ENCODE measurements around the gene DSCAM.
A peak's percentile ranks its signal among the peaks of the same experiment; 100 is the strongest.

Gene DSCAM

GRCh38 chr21:40840401-40841125 lies 6.4 kb downstream of the DSCAM start:
- no peak for DNase-seq (ENCODE audit: low read depth, low spot score)

GRCh38 chr21:40839521-40839920 lies 7.4 kb downstream of the DSCAM start:
- no peak for DNase-seq (ENCODE audit: low read depth, low spot score)

DNA sequence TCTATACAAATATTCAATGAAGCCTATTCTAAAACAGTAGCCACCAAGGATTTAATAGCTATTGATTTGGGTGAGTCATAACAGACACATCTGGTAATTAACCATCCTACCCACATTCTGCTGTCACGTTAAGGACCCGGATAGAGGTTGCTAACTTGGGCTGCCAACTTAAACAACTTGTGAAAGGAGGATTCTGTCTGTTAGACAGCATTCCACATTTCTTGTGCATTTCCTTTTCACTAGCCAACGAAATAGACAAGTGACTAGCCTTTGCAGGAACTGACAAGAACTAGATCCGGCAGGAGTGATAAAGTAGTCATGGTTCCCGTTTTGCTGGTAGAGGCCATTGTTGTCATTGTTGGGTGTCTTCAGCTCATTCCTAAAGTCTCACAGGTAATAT lies 9.5 kb downstream of the DSCAM start:
- no peak for DNase-seq (ENCODE audit: low read depth, low spot score)

DNA sequence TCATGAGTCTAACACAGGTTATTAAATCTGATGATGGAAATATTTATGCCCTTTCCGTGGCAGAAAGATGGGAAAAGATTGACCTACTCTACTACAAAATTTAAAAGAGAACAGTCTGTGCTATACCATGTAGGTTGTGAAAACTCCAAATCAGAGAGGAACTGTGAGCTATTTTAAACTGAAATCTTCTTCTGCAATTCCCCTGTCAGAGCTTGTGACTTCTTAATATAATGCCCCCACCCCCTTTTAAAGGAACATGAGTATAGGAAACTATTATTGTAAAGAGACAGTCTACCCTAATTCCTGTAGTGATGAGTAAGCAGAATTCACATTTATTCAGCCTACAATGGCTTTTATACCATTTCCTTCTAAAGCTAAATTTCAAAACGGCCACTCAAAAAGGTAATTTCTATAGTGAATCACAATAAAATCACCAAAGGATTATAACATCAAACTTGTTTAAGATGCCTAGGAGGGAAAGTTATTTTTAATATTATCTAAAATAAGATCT lies 11.7 kb downstream of the DSCAM start:
- DNase-seq (ENCODE audit: low read depth, low spot score) = no peak

GRCh38 chr21:40833184-40833583 lies 13.8 kb downstream of the DSCAM start:
- DNase-seq (ENCODE audit: low read depth, low spot score) = no peak

DNA sequence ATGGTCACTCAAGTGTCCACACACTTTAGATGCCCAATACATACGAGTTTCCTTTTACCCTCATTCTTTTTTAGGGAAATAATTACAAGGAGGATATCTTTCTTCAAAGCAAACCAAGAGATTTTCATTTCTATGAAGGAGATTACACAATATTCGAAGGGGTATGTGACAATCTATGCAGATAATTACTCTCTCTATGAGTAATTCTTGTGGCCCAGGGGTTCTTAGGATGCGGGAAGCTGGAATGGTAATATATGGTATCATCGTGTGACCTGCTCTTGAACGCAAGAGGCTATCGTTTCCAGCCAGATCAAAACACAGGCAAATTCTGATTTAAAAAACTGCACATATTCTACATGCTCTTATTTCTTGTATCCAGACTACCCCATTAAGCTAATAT lies 14.6 kb downstream of the DSCAM start:
- DNase-seq (ENCODE audit: low read depth, low spot score) = no peak

- DNase-seq (ENCODE audit: low read depth, low spot score) = peak; percentile 19
These were observed 16.1 kb downstream of the DSCAM start for GRCh38 chr21:40830836-40831235.

- DNase-seq (ENCODE audit: low read depth, low spot score) = no peak
These were observed 17.2 kb downstream of the DSCAM start for GRCh38 chr21:40829791-40830190.

DNA sequence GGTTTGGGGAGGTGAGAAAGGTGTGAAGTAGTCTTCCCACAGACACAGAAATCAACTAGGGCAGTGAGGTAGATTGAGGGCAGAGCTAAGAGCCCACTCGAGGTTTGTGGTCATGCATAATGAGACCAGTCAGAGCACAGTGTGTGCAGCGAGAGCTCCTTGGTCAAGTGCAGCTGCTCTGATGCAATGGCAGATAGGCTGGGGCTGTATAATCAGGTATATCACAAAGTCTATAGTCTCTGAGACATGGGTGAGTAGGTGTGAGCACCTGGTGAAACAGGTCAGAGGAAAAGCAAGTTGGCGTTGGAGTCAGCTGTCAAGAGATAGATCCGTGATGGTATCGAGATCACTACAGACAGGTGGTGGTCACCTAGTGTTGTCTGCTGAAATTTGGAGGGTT lies 17.6 kb downstream of the DSCAM start:
- DNase-seq (ENCODE audit: low read depth, low spot score) = no peak

- no peak for DNase-seq (ENCODE audit: low read depth, low spot score)
These were observed 19.4 kb downstream of the DSCAM start for GRCh38 chr21:40827509-40827908.

GRCh38 chr21:40819071-40819900 lies 27.7 kb downstream of the DSCAM start:
- DNase-seq (ENCODE audit: low read depth, low spot score) = no peak

GRCh38 chr21:40813918-40814317 lies 33.0 kb downstream of the DSCAM start:
- no peak for DNase-seq (ENCODE audit: low read depth, low spot score)

GRCh38 chr21:40809673-40810197 lies 37.2 kb downstream of the DSCAM start:
- DNase-seq (ENCODE audit: low read depth, low spot score) = no peak

- DNase-seq (ENCODE audit: low read depth, low spot score) = no peak
These were observed 43.9 kb downstream of the DSCAM start for GRCh38 chr21:40803101-40803500.

- DNase-seq (ENCODE audit: low read depth, low spot score) = no peak
These were observed 46.8 kb downstream of the DSCAM start for GRCh38 chr21:40800126-40800525.

DNA sequence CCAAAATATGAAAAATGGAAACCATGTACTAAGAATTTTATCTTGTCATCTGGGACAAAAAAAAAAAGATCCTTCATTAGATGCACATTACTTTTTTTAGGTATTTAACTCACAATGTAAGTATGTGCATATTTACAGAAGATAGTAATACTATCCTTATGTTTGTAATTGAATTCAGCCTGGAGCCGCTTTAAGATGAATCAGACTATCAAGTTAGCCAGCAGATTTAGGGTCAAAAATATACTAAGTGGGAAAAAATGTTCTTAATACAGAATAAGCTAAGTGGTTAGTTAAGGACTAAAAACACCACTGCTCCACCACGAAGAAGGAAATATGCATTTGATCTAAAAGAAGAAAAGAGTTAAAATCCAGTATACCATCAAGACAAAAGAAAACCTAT lies 49.1 kb downstream of the DSCAM start:
- no peak for DNase-seq (ENCODE audit: low read depth, low spot score)

GRCh38 chr21:40797410-40797809 lies 49.5 kb downstream of the DSCAM start:
- no peak for DNase-seq (ENCODE audit: low read depth, low spot score)

GRCh38 chr21:40796464-40796863 lies 50.5 kb downstream of the DSCAM start:
- no peak for DNase-seq (ENCODE audit: low read depth, low spot score)

DNA sequence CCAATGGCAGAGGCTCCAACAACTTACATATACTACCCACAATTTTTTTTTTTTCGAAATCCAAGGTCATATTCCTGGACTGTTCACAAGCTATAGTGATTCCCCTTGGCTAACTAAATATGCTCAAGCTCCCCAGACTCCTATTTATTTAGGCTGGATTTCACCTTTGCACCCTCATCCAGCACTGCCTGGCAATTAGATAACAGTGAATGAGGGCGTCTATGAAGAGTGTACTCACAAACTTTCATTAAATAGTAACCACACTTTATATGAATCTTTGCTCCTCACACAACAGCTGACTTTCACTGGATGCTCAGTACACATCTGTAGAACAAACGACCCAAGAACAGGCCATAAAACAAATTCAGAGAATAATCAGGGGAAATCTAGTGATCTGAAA lies 51.6 kb downstream of the DSCAM start:
- no peak for DNase-seq (ENCODE audit: low read depth, low spot score)

DNA sequence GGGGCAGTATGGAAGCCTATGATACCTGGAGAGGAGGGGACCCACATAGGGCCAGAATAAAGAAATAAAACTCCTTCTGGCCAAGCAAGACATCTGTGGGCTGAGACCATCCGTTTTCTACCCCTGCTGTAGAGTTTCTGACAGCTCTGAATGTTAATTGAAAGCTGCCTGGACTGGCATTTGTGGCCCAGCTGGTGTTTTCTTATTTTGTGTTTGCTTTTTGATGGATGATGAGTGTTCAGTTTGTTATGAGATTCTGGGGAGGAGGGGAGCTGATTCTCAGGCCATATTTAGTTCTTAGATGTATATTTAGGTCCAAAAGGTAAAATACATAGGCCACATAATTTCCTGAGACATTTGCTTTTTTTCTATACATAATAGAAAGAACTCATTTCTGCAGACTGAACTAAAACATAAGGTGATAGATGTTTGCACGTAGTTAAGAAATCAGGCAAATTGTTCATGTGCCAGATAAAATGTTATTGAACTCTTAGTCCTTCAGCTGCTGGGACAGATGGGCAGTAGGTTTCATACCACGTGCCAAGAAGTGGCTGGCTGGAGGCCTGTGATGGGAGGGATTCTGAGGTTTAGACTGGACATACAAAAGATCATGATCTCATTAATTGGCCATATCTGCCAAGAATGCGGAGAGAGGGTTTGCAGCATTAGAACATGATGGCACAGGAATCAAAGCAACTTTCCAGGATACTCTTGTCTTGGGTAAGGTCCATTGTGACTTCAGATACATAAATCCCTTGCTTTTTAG lies 54.1 kb downstream of the DSCAM start:
- DNase-seq (ENCODE audit: low read depth, low spot score) = no peak

GRCh38 chr21:40788635-40789034 lies 58.3 kb downstream of the DSCAM start:
- no peak for DNase-seq (ENCODE audit: low read depth, low spot score)

GRCh38 chr21:40783404-40783803 lies 63.6 kb downstream of the DSCAM start:
- no peak for DNase-seq (ENCODE audit: low read depth, low spot score)

Data from ELF-1 (cell line).